ENCODE measurements around the gene UGGT1.

Gene UGGT1

DNA sequence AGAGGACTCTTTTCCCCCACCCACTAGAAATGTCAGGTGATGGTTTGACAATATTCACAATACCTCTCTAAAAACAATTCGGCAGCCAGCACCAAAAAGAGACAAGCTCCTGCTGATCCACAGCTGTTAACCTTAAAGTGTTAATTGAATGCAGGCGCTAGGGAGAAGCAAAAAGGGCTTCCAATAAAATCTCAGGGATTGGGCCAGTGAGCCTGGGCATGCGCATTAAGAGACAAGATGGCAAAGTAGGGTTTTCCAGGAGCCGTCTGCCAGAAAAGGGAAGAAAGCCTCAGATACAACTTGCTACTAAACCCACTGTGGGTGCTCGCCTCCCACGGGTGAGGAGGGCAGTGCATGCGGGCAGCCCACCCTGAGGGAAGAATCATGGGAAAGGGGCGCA, 128.9 kb downstream of the UGGT1 start:
- DNase-seq, result no peak

DNA sequence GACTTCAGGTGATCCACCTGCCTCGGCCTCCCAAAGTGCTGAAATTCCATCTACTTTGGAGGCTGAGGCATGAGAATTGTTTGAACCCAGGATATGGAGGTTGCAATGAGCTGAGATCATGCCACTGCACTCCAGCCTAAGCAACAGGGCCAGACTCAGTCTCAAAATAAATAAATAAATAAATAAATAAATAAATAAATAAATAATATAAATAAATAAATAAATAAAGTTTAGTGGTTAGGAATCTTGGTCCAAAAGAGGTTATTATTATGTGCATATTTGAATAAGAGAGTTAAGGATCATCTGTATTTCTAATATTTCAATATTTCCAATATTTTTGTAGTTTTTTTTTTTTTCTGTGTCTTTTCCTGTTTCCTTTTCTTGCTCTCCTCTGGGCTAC, 136.9 kb downstream of the UGGT1 start:
- DNase-seq, result no peak

DNA sequence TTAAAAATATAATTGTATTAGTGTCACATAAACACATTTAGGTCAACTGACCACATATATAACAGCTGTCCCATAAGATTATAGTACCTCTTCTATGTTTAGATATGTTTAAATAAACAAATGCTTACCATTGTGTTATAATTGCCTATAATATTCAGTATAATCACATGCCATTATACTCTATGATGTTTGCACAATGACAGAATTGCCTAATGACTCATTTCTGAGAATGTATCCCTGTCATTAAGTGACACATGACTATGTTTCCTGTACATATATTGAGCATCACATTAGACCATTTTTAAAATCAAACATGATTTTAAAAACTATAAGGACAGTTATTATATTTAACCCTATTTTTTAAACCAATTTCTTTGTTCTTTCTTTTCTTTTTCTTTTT, 137.9 kb downstream of the UGGT1 start:
- peak; percentile 44 to 46 for DNase-seq

DNA sequence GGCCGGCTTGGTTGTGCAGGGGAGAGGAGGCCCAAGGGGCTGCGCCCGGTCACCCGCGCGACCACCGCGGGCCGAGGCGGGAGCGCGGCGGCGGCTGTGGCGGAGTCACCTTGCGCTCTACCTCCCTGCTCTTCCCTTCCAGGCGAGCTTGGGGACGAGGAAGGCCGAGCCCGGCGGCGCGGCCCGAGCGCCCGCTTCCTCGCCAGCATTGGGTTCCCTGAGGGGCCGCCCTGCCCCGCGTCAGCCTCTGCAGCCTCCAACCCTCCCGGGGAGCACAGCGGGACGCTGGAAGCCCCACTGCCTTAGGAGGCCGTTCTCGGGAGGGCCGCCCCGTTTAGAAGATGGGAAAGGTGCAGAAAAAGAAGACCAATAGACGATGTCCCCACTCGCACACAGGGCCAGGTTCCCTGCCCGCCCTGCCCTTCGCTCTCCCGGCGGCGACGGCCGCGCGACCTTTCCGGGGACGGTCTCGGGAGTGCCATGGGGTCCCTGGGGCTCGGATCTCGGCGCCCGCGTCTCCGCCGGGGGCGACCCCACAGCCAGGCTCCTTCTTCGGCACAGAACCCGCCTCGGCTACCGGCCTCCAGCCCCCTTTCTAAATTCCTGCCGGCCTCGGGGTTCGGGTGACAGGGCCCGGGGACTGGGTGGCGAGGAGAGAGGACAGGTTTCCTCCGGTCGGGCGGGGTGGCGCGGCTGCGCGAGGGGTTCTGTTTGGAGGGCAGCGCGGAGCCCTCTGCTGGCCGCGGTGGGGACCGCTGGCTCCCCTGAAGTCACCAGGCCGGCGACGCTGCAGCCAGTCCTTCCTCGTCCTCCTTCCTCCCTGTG, 142.2 kb downstream of the UGGT1 start:
- peak; percentile 51 to 71 for DNase-seq

DNA sequence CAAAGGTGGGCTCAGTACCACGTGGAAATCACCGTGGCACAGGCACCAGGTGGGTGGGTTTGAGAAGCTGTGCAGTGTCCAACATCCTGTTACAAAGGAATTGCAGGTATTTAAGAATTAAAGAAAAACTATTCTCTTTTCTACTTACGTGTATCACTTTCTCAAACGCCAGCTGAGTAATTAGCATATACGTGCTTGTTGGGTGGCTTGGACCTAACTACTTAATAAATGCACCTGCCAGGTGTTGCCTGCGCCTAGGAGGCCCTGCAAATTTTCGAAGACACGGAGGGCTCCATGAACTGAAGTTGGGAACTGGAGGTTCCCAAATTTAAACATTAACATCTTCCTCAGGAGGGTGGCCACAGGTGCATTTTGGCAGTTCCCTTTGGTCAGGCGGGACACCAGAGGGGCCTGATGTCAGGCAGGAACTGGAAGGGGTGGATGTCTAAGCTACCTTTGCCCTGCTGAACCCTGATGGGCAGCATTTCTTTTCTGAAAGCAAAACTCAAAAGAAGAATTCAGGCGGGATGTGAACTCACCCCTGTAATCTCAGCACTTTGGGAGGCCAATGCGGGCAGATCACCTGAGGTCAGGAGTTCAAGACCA, 142.9 kb downstream of the UGGT1 start:
- DNase-seq, result no peak

DNA sequence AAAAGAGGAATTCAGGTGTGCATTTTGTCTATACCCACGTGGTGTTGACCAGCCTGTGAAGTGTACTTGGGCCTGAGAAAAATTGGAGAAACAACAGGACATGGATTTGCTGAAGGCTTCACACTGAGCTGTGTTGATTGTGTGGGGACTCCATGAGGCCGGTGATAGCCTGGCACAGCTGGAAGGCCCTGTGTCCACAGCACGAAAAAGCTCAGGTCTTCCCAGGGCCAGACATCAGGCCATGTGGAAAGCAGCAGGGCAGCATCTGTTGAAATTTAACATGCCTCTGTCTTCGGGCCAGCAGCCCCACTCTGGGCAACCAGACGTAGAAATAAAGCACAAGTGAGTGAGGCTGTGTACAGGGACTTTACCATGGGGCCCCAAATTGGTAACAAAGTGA, 143.6 kb downstream of the UGGT1 start:
- no peak for DNase-seq

DNA sequence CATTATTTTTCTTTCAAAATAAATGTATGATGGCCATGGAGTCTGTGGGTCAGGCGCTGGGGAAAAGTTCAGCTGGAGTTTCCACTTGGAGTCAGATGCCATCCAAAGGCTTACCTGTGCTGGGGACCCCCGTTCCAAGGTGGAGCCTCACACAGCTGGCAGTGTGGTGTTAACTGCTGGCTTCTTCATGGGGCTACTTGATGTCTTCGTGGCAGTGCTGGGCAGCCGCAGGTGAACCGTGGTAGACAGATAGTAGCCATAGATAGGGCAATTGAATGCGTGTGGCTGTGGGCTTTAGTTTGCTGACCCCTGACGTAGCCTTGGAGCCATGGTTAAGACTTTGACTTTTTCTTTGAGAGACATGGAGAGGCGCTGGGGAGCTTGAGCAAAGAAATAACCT, 144.6 kb downstream of the UGGT1 start:
- DNase-seq, result no peak

DNA sequence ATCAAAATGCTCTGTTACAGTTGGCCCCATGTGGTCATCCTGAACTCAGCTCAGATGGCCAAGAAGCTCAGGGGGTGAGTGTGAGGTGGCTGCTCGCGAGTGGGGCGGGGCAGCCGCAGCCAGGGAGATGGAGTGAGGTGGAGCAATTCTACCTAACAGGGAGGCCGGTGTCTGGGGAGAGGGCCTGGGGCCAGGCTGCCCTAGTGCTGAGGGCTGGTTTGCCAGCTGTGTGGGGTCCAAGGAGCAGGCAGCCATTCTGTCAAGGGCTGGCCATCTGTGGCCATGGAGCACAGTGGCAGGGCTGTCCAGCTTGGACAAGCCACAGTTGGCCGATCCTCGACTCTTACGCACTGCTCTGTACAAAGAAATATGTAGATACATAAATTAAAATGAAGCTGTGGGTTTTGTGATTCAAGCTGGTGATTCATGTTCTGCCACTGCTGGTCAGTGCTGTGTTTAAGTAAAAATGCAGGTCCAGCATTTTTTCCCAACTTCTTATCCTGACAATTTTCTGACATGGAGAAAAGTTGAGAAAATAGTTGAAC, 145.6 kb downstream of the UGGT1 start:
- DNase-seq, result no peak

DNA sequence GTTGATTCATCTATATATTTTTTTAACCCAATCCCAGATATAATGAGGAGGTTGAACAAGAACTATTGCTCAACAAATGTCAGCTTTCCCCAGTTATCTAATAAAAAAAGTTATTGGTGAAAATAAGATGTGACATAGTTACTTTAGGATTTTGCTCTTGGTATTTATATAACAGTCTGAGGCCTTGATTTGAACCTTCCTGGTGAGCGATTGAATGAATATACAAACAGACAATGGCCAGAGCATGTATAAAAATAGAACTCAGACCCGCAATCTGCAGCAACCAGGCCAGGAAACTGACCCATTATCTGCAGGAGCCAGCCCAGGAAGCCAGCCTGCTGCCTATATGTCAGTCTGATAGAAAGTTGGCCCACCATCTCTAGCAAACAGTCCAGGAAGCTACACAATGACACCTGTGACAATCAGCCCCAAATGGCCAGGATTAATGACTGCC, 146.1 kb downstream of the UGGT1 start:
- DNase-seq, result no peak

DNA sequence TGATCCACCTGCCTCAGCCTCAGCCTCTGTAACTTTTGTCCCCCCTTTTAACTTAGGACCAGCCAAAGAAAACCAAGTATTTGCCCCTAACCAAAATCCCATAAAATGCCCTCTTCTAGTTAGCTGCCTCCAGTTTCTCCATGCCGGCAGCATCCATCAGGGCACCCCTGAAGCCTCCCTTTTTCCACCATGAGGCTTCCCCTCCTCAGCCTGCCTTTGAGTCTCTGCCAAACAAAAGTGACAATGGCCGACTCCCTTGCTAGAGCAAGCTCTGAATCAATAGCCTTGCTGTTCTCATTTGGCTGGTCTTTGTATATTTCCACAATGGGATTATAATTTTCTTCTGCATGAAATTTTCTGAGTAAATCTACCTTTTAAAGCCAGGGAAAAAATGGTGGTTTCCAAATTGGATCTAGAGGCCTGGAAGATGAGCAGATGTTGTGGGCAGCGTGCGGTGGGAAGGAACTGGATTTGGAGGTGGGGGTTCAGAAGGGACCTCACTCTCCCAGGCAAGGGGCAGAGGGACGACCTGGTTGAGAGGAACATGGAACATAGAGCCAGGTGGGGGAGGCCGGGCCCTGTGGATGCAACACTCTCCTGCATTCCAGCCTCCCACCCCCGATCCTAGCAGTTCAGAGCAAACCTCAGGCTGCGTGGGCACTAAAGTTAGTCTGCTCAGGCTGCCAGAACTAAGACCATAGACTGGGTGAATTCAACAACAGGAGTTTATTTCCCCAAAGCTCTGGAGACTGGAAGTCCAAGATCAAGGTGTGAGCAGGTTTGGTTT, 147.1 kb downstream of the UGGT1 start:
- no peak for DNase-seq

DNA sequence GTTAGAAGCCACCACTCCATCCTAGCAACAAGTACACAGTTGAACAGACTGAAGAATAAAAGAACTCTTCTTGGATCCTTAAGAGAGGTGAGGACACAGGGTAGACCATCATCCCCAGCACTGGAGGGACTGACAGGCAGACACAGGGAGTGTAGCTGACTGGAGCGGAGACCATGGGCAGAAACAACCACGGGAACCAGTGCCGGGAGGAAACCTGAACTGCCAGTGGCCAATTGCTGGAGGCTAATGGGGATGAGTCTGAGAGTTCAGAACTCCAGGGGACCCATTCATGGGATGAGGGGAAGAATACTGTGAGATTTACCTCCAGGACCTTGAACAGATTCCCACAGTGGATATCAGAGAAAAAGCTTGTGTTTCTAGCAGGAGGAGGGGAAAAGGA, 150.9 kb downstream of the UGGT1 start:
- no peak for DNase-seq

All from AML-193 (cell line).